Keratinocyte (primary cell): Measurements from ENCODE around the gene IGFBP7. TPM values are rescaled to one million over a fixed set of nuclear protein-coding genes. Genes with fewer than 3 reads are reported as not detected.
A peak's percentile ranks its signal among the peaks of the same experiment; 100 is the strongest.

Experiments
- DNase-seq: peaks from one replicate; pipeline ENCODE4 v3.0.0-alpha.2; 2011; ENCODE audit warnings: low read depth, missing footprints, low spot score
- FAIRE-seq: peaks from 2 replicates; lab custom pipeline; 2011; peaks lifted over from hg19 to GRCh38; lab: Jason Lieb, UNC
- H2AFZ ChIP-seq: 2 replicates; pipeline ENCODE4 v1.6.0; 2012; ENCODE audit warnings: low read length, control low read depth, inconsistent platforms; ENCODE audit not compliant: control insufficient read depth
- H3K27ac ChIP-seq: 2 replicates; pipeline ENCODE4 v1.5.1; 2011; ENCODE audit warnings: low read length; ENCODE audit not compliant: control insufficient read depth, insufficient read depth
- H3K27me3 ChIP-seq: 3 replicates; pipeline ENCODE4 v1.6.0; 2011; ENCODE audit warnings: low read length; ENCODE audit not compliant: control insufficient read depth, insufficient read depth; ENCODE audit errors: extremely low read depth
- H3K36me3 ChIP-seq, 2 experiments: 2 replicates in 1 of 2; 3 replicates in 1 of 2; pipeline ENCODE4 v1.5.1; 2011; ENCODE audit warnings: low read length in 2 of 2, mild to moderate bottlenecking in 1 of 2; ENCODE audit not compliant: control insufficient read depth in 2 of 2, insufficient read depth in 2 of 2; ENCODE audit errors: extremely low read depth in 1 of 2
- H3K4me1 ChIP-seq: 3 replicates; pipeline ENCODE4 v1.5.1; 2011; ENCODE audit warnings: low read length; ENCODE audit not compliant: control insufficient read depth, insufficient read depth; ENCODE audit errors: extremely low read depth
- H3K4me2 ChIP-seq: 3 replicates; pipeline ENCODE4 v1.6.0; 2011; ENCODE audit warnings: low read depth, low read length; ENCODE audit not compliant: control insufficient read depth, insufficient read depth; ENCODE audit errors: extremely low read depth
- H3K4me3 ChIP-seq, 3 experiments: fragments of 200-600 bp in 1 of 3; sonication (generic) in 1 of 3; 2 replicates in 2 of 3; 3 replicates in 1 of 3; pipeline ENCODE4 v1.5.1; 2011 to 2016; ENCODE audit warnings: low read length in 3 of 3, mild to moderate bottlenecking in 3 of 3, control low read depth in 2 of 3, inconsistent platforms in 1 of 3, low read depth in 1 of 3, mixed read lengths in 1 of 3, mixed run types in 1 of 3, moderate library complexity in 1 of 3; ENCODE audit not compliant: control insufficient read depth in 2 of 3, insufficient read depth in 2 of 3; ENCODE audit errors: extremely low read depth in 1 of 3
- H3K79me2 ChIP-seq: 2 replicates; pipeline ENCODE4 v1.6.0; 2012; ENCODE audit warnings: low read length; ENCODE audit not compliant: control insufficient read depth, insufficient read depth
- H3K9ac ChIP-seq: 3 replicates; pipeline ENCODE4 v1.6.0; 2011; ENCODE audit warnings: low read length; ENCODE audit not compliant: control insufficient read depth, insufficient read depth; ENCODE audit errors: extremely low read depth
- H3K9me1 ChIP-seq: 3 replicates; pipeline ENCODE4 v1.6.0; 2011; ENCODE audit warnings: low read length; ENCODE audit not compliant: control insufficient read depth, insufficient read depth; ENCODE audit errors: extremely low read depth
- H3K9me3 ChIP-seq: 2 replicates; pipeline ENCODE4 v1.5.1; 2012; ENCODE audit warnings: low read depth, low read length; ENCODE audit not compliant: control insufficient read depth
- H4K20me1 ChIP-seq: 3 replicates; pipeline ENCODE4 v1.6.0; 2011; ENCODE audit warnings: low read length; ENCODE audit not compliant: control insufficient read depth, insufficient read depth; ENCODE audit errors: extremely low read depth
- EZH2 ChIP-seq: IDR thresholded peaks from one replicate; pipeline ENCODE4 v1.6.1; 2012; ENCODE audit warnings: inconsistent platforms, mild to moderate bottlenecking, low read length, moderate library complexity
- dilution Hi-C: fragments of 300-500 bp; cut with MboI; formaldehyde crosslinking; loops from one replicate; pipeline ENCODE4 v1.7.0; 2020; ENCODE audit warnings: low sequenced_read_pairs; ENCODE audit not compliant: extremely low pct_ligation_motif_present
- polyA plus RNA-seq, 5 experiments: library from polyadenylated mRNA; depleted of rRNA in 3 of 5; stranded (reverse) in 3 of 5; stranded (forward) in 1 of 5; unstranded in 1 of 5; fragments of >200 nt; gene quantifications; 1 replicate in 1 of 5; 2 replicates in 3 of 5; 3 replicates in 1 of 5; pipeline versions ENCODE4 v1.2.1 to v1.2.3, GENCODE V29; 2011 to 2012; ENCODE audit warnings: missing spikeins in 2 of 5, low read depth in 1 of 5, low replicate concordance in 1 of 5
- TF ChIP-seq, protein P1 (sequence below), 3 experiments: IDR thresholded peaks in 1 of 3; conservative IDR thresholded peaks in 1 of 3; optimal IDR thresholded peaks in 1 of 3; 2 replicates in 2 of 3; 3 replicates in 1 of 3; pipeline versions ENCODE3 to v1.5.1; 2011; ENCODE audit warnings: low read length in 3 of 3, mild to moderate bottlenecking in 3 of 3, moderate library complexity in 2 of 3, control low read depth in 1 of 3, inconsistent platforms in 1 of 3; ENCODE audit not compliant: insufficient read depth in 2 of 3; ENCODE audit errors: extremely low read depth in 1 of 3

IGFBP7 gene
- polyA plus RNA-seq, 1 donor (not counting 4 experiments of a cell fraction or from before 2014, with no cell fraction given): 413 TPM

GRCh38 chr4:57090079-57090478, 20.1 kb downstream of the IGFBP7 start:
- dilution Hi-C loops: no loop called here
- H3K27ac ChIP-seq: no peak overlapping the region

DNA sequence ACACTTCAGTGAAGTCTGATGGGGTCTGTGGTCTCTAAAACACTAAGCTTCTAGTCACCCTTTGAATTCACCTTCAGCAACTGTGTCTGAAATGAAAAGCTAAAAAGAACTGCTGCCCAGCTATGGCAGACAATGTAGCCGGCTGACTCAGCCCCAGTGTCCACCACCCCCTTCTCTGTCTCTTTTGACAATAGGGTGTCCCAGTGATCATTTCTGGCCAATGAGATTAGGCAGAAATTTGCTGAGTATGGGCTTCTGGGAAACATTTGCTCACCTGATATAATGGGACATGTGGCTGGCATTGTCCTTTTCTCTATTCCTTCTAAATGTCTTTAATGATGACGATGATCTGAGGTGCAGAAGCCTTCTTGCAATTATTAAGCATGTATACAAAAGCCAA, 20.6 kb downstream of the IGFBP7 start:
- Histone ChIP-seq H3K27me3 (no peaks in the 10 kb centered on the region), H3K79me2 (peaks cover 24% of the 10 kb centered on the region), H4K20me1 (no peaks in the 10 kb centered on the region), H3K9me1 (no peaks in the 10 kb centered on the region), H3K9me3 (no peaks in the 10 kb centered on the region), H3K4me1 (no peaks in the 10 kb centered on the region), H3K4me2 (no peak overlapping the region), H3K27ac (no peak overlapping the region), H3K9ac (no peak overlapping the region), H3K4me3 (no peak overlapping the region), H2AFZ (no peak overlapping the region), H3K36me3 (peaks cover 3 to 7% of the 10 kb centered on the region in 2 experiments)
- dilution Hi-C loops: no loop called here
- TF ChIP-seq, protein P1, sequence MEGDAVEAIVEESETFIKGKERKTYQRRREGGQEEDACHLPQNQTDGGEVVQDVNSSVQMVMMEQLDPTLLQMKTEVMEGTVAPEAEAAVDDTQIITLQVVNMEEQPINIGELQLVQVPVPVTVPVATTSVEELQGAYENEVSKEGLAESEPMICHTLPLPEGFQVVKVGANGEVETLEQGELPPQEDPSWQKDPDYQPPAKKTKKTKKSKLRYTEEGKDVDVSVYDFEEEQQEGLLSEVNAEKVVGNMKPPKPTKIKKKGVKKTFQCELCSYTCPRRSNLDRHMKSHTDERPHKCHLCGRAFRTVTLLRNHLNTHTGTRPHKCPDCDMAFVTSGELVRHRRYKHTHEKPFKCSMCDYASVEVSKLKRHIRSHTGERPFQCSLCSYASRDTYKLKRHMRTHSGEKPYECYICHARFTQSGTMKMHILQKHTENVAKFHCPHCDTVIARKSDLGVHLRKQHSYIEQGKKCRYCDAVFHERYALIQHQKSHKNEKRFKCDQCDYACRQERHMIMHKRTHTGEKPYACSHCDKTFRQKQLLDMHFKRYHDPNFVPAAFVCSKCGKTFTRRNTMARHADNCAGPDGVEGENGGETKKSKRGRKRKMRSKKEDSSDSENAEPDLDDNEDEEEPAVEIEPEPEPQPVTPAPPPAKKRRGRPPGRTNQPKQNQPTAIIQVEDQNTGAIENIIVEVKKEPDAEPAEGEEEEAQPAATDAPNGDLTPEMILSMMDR (optimal IDR thresholded peaks at IDR 0.05 in 1 of 3, IDR thresholded peaks at IDR 0.05 in 1 of 3, conservative IDR thresholded peaks at IDR 0.05 in 1 of 3; ENCODE audit: extremely low read depth in 1 of 3, insufficient read depth in 2 of 3, low read length in 3 of 3): no peak
- no peak for TF ChIP-seq EZH2
- no peak for FAIRE-seq
- DNase-seq: no peak

More at GRCh38 chr4:57090079-57090478, 20.1 kb downstream of the IGFBP7 start:
- no peak overlapping the region for H2AFZ ChIP-seq
- H4K20me1 ChIP-seq: no peaks in the 10 kb centered on the region
- H3K79me2 ChIP-seq: peaks cover 29% of the 10 kb centered on the region
- H3K9me1 ChIP-seq: no peaks in the 10 kb centered on the region
- peaks cover 3% of the 10 kb centered on the region for H3K4me1 ChIP-seq
- DNase-seq: no peak
- TF ChIP-seq EZH2: no peak
- TF ChIP-seq, protein P1 (optimal IDR thresholded peaks at IDR 0.05 in 1 of 3, IDR thresholded peaks at IDR 0.05 in 1 of 3, conservative IDR thresholded peaks at IDR 0.05 in 1 of 3; ENCODE audit: extremely low read depth in 1 of 3, insufficient read depth in 2 of 3, low read length in 3 of 3): no peak
- peaks cover 3 to 7% of the 10 kb centered on the region in 2 experiments for H3K36me3 ChIP-seq
- no peaks in the 10 kb centered on the region for H3K27me3 ChIP-seq
- H3K4me2 ChIP-seq: no peak overlapping the region
- H3K9me3 ChIP-seq: no peaks in the 10 kb centered on the region
- no peak overlapping the region for H3K4me3 ChIP-seq
- H3K9ac ChIP-seq: no peak overlapping the region
- peak; percentile 55 for FAIRE-seq
